Neural crest cell (in vitro differentiated cells): ENCODE data around the gene PRM2. TPM values are rescaled to one million over a fixed set of nuclear protein-coding genes. Genes with fewer than 3 reads are reported as not detected.

Experiments used
- DNase-seq: peaks from one replicate; pipeline ENCODE4 v3.0.0; 2021; ENCODE audit warnings: low read depth, mixed read lengths, low spot score
- H3K27ac Mint-ChIP-seq: one replicate; pipeline ENCODE4 v1.8.0; 2021; ENCODE audit warnings: mild to moderate bottlenecking, mixed read lengths; ENCODE audit not compliant: unreplicated experiment
- H3K27me3 Mint-ChIP-seq: 2 replicates; pipeline ENCODE4 v1.8.0; 2021; ENCODE audit warnings: low read depth, mild to moderate bottlenecking, mixed read lengths
- H3K36me3 Mint-ChIP-seq: 2 replicates; pipeline ENCODE4 v1.8.0; 2021; ENCODE audit warnings: low read depth, mild to moderate bottlenecking, mixed read lengths
- H3K4me1 Mint-ChIP-seq: 2 replicates; pipeline ENCODE4 v1.8.0; 2021; ENCODE audit warnings: mixed read lengths
- H3K4me3 Mint-ChIP-seq: one replicate; pipeline ENCODE4 v1.8.0; 2021; ENCODE audit warnings: mild to moderate bottlenecking, mixed read lengths
- H3K9me3 Mint-ChIP-seq: 2 replicates; pipeline ENCODE4 v1.8.0; 2021; ENCODE audit warnings: mixed read lengths
- CTCF ChIP-seq: fragments of 200-600 bp; sonication (generic); conservative IDR thresholded peaks from 2 replicates; pipeline ENCODE4 v1.5.0; 2021; ENCODE audit warnings: antibody characterized with exemption, mild to moderate bottlenecking
- total RNA-seq: library from RNA; stranded (reverse); gene quantifications from 2 replicates; pipeline ENCODE4 v1.2.1, GENCODE V29; 2021

The PRM2 gene
- total RNA-seq, 1 donor from 2014 or later, result not detected

- no peak overlapping the region for H3K4me3 Mint-ChIP-seq
- no peak overlapping the region for H3K27ac Mint-ChIP-seq
- H3K4me1 Mint-ChIP-seq, result peaks cover 7% of the 10 kb centered on the region
- TF ChIP-seq CTCF, result no peak
- no peaks in the 10 kb centered on the region for H3K9me3 Mint-ChIP-seq
- H3K36me3 Mint-ChIP-seq, result no peaks in the 10 kb centered on the region
- H3K27me3 Mint-ChIP-seq, result peaks cover 2% of the 10 kb centered on the region
- no peak for DNase-seq
Measured at GRCh38 chr16:11298143-11298900, 22.0 kb upstream of the PRM2 start.

GRCh38 chr16:11297492-11298142 lies 21.3 kb upstream of the PRM2 start:
- Mint-ChIP-seq H3K9me3 (no peaks in the 10 kb centered on the region), H3K4me1 (peaks cover 7% of the 10 kb centered on the region), H3K36me3 (no peaks in the 10 kb centered on the region), H3K4me3 (no peak overlapping the region), H3K27me3 (peaks cover 2% of the 10 kb centered on the region), H3K27ac (no peak overlapping the region)
- DNase-seq, result no peak
- no peak for TF ChIP-seq CTCF

- Mint-ChIP-seq H3K27ac (no peak overlapping the region), H3K4me1 (peaks cover 7% of the 10 kb centered on the region)
Measured at GRCh38 chr16:11296706-11297491, 20.6 kb upstream of the PRM2 start.

GRCh38 chr16:11296351-11296705 lies 20.0 kb upstream of the PRM2 start:
- Mint-ChIP-seq H3K36me3 (no peaks in the 10 kb centered on the region), H3K4me1 (peaks cover 11% of the 10 kb centered on the region), H3K27me3 (peaks cover 2% of the 10 kb centered on the region), H3K27ac (no peak overlapping the region), H3K4me3 (no peak overlapping the region), H3K9me3 (no peaks in the 10 kb centered on the region)
- no peak for DNase-seq
- TF ChIP-seq CTCF, result no peak

More at GRCh38 chr16:11296706-11297491, 20.6 kb upstream of the PRM2 start:
- TF ChIP-seq CTCF, result no peak
- DNase-seq, result no peak
- Mint-ChIP-seq H3K4me3 (no peak overlapping the region), H3K27me3 (peaks cover 2% of the 10 kb centered on the region), H3K36me3 (no peaks in the 10 kb centered on the region), H3K9me3 (no peaks in the 10 kb centered on the region)

GRCh38 chr16:11295672-11296071 lies 19.4 kb upstream of the PRM2 start:
- H3K4me3 Mint-ChIP-seq, result no peak overlapping the region
- H3K27ac Mint-ChIP-seq, result no peak overlapping the region
- H3K4me1 Mint-ChIP-seq, result peaks cover 13% of the 10 kb centered on the region
- no peaks in the 10 kb centered on the region for H3K36me3 Mint-ChIP-seq
- DNase-seq, result no peak
- H3K9me3 Mint-ChIP-seq, result no peaks in the 10 kb centered on the region
- no peak for TF ChIP-seq CTCF
- H3K27me3 Mint-ChIP-seq, result peaks cover 2% of the 10 kb centered on the region
